ELR (cell line): ENCODE results near the gene ANKRD13A.
"Not testable (repeated sequence)": the region's sequence is repeated elsewhere in the genome, so short reads cannot be mapped to it uniquely, and the experiment has no call there.

Experiments used
- DNase-seq: peaks from one replicate; pipeline ENCODE4 v3.0.0-alpha.2; 2015; ENCODE audit warnings: low read depth

The ANKRD13A gene

GRCh38 chr12:110007881-110008280 lies 8.7 kb downstream of the ANKRD13A start:
- DNase-seq: no peak

GRCh38 chr12:110008681-110009398 lies 9.6 kb downstream of the ANKRD13A start:
- DNase-seq: not testable (repeated sequence)

GRCh38 chr12:110010853-110011723 lies 11.9 kb downstream of the ANKRD13A start:
- DNase-seq: no peak

- DNase-seq: no peak
Observed at GRCh38 chr12:110012137-110012536, 12.9 kb downstream of the ANKRD13A start.

- DNase-seq: no peak
Observed at GRCh38 chr12:110012659-110013058, 13.4 kb downstream of the ANKRD13A start.

- DNase-seq: no peak
Observed at GRCh38 chr12:110015132-110015531, 15.9 kb downstream of the ANKRD13A start.

- no peak for DNase-seq
Observed at GRCh38 chr12:110020956-110021355, 21.7 kb downstream of the ANKRD13A start.

GRCh38 chr12:110023059-110023980 lies 24.1 kb downstream of the ANKRD13A start:
- DNase-seq: peak; percentile 51

- DNase-seq: no peak
Observed at GRCh38 chr12:110024051-110024450, 24.8 kb downstream of the ANKRD13A start.

GRCh38 chr12:110028323-110028722 lies 29.1 kb downstream of the ANKRD13A start:
- no peak for DNase-seq

GRCh38 chr12:110029290-110029815 lies 30.1 kb downstream of the ANKRD13A start:
- no peak for DNase-seq

GRCh38 chr12:110033888-110034287 lies 34.7 kb downstream of the ANKRD13A start:
- DNase-seq: no peak

GRCh38 chr12:110035534-110036104 lies 36.4 kb downstream of the ANKRD13A start:
- no peak for DNase-seq

GRCh38 chr12:110037315-110037714 lies 38.1 kb downstream of the ANKRD13A start:
- no peak for DNase-seq

- DNase-seq: no peak
Observed at GRCh38 chr12:110038741-110039084, 39.5 kb downstream of the ANKRD13A start.

GRCh38 chr12:110039085-110039807 lies 40.0 kb downstream of the ANKRD13A start:
- DNase-seq: peak; percentile 96

GRCh38 chr12:110042264-110042663 lies 43.0 kb downstream of the ANKRD13A start:
- no peak for DNase-seq

GRCh38 chr12:110046451-110047187 lies 47.4 kb downstream of the ANKRD13A start:
- DNase-seq: no peak

GRCh38 chr12:110047297-110047940 lies 48.2 kb downstream of the ANKRD13A start:
- DNase-seq: no peak
